Thoracic aorta (tissue), 2 donors: ENCODE measurements around the gene CYP2W1. TPM values are rescaled to one million over a fixed set of nuclear protein-coding genes. Genes with fewer than 3 reads are reported as not detected.

Source experiments
- ATAC-seq: fragments of 150-250 bp; one replicate; pipeline ENCODE4 v1.8.0; 2017; ENCODE audit warnings: low read depth; ENCODE audit not compliant: insufficient number of reproducible peaks, low FRiP score
- DNase-seq: peaks from one replicate; pipeline ENCODE4 v3.0.0-alpha.2; 2020; ENCODE audit warnings: low spot score
- H3K27ac ChIP-seq, 2 donors: fragments of 200-600 bp; sonication (generic); 1 replicate in 1 of 2; 2 replicates in 1 of 2; pipeline ENCODE4 v1.5.1; 2016; ENCODE audit warnings: mild to moderate bottlenecking in 2 of 2, moderate library complexity in 2 of 2
- H3K27me3 ChIP-seq: fragments of 200-600 bp; sonication (generic); replicated peaks from 2 replicates; pipeline ENCODE4 v1.6.0; 2016; ENCODE audit warnings: mild to moderate bottlenecking; ENCODE audit not compliant: insufficient read depth
- H3K36me3 ChIP-seq: fragments of 200-600 bp; sonication (generic); one replicate; pipeline ENCODE4 v1.5.1; 2016
- H3K4me1 ChIP-seq, 2 donors: fragments of 200-600 bp; sonication (generic); 1 replicate in 1 of 2; 2 replicates in 1 of 2; pipeline versions ENCODE4 v1.5.1 to v1.6.0; 2016; ENCODE audit warnings: low read depth in 2 of 2, mild to moderate bottlenecking in 1 of 2; ENCODE audit not compliant: control insufficient read depth in 1 of 2
- H3K4me3 ChIP-seq: fragments of 200-600 bp; sonication (generic); 2 replicates; pipeline ENCODE4 v1.5.1; 2016; ENCODE audit warnings: mild to moderate bottlenecking
- H3K9me3 ChIP-seq: fragments of 200-600 bp; sonication (generic); 2 replicates; pipeline ENCODE4 v1.5.1; 2016
- CTCF ChIP-seq: fragments of 200-600 bp; sonication (generic); IDR thresholded peaks from one replicate; pipeline ENCODE4 v1.5.1; 2019; ENCODE audit warnings: antibody characterized with exemption
- total RNA-seq, 2 donors: library from RNA; depleted of rRNA; stranded (reverse); fragments of >200 nt; gene quantifications; one replicate each; pipeline versions ENCODE4 v1.1.0 to v1.2.3, GENCODE V29; 2016

Gene CYP2W1
- total RNA-seq, 2 donors from 2014 or later, result not detected

- no peak for DNase-seq
- no peak for ATAC-seq
- Histone ChIP-seq H3K9me3 (no peaks in the 10 kb centered on the region), H3K27ac (no peak overlapping the region), H3K36me3 (no peaks in the 10 kb centered on the region), H3K4me1 (no peaks in the 10 kb centered on the region), H3K27me3 (no peaks in the 10 kb centered on the region), H3K4me3 (no peak overlapping the region)
- no peak for TF ChIP-seq CTCF
Observed at GRCh38 chr7:988963-989529, 6.1 kb downstream of the CYP2W1 start.

- Histone ChIP-seq H3K36me3 (no peaks in the 10 kb centered on the region), H3K4me3 (no peak overlapping the region), H3K9me3 (no peaks in the 10 kb centered on the region), H3K27me3 (no peaks in the 10 kb centered on the region), H3K27ac (no peak overlapping the region), H3K4me1 (no peaks in the 10 kb centered on the region)
- DNase-seq (no peak), ATAC-seq (no peak)
- no peak for TF ChIP-seq CTCF
Observed at GRCh38 chr7:990352-990932, 7.5 kb downstream of the CYP2W1 start.

- Histone ChIP-seq H3K27ac (no peak overlapping the region), H3K4me1 (no peaks in the 10 kb centered on the region), H3K36me3 (no peaks in the 10 kb centered on the region), H3K9me3 (no peaks in the 10 kb centered on the region), H3K4me3 (no peak overlapping the region), H3K27me3 (no peaks in the 10 kb centered on the region)
- ATAC-seq (no peak), DNase-seq (no peak)
- no peak for TF ChIP-seq CTCF
Observed at GRCh38 chr7:990933-991728, 8.2 kb downstream of the CYP2W1 start.

- no peak for ATAC-seq
- no peak for TF ChIP-seq CTCF
- no peak for DNase-seq
- Histone ChIP-seq H3K27ac (no peak overlapping the region), H3K4me3 (no peak overlapping the region), H3K36me3 (peaks cover 2% of the 10 kb centered on the region), H3K4me1 (no peaks in the 10 kb centered on the region), H3K9me3 (no peaks in the 10 kb centered on the region), H3K27me3 (no peaks in the 10 kb centered on the region)
Observed at GRCh38 chr7:991729-992656, 9.0 kb downstream of the CYP2W1 start.
